Neuronal stem cell (in vitro differentiated cells): ENCODE measurements around the gene MX2.
A peak's percentile ranks its signal among the peaks of the same experiment; 100 is the strongest.
"Not testable (repeated sequence)": the region's sequence is repeated elsewhere in the genome, so short reads cannot be mapped to it uniquely, and the experiment has no call there.

Experiments used
- DNase-seq: peaks from one replicate; pipeline ENCODE4 v3.0.0-alpha.2; 2013; ENCODE audit warnings: low spot score
- H2AFZ ChIP-seq: one replicate; pipeline ENCODE4 v1.6.1; 2013; ENCODE audit warnings: mild to moderate bottlenecking, low read length, inconsistent platforms
- H2AK5ac ChIP-seq: 2 replicates; pipeline ENCODE4 v1.6.1; 2013; ENCODE audit warnings: low read depth, mild to moderate bottlenecking, inconsistent platforms, low read length, moderate library complexity, mixed read lengths
- H2BK120ac ChIP-seq: 2 replicates; pipeline ENCODE4 v1.6.1; 2013; ENCODE audit warnings: low read depth, mild to moderate bottlenecking, inconsistent platforms, low read length, moderate library complexity, mixed read lengths
- H2BK12ac ChIP-seq: one replicate; pipeline ENCODE4 v1.6.1; 2013; ENCODE audit warnings: low read length, inconsistent platforms
- H2BK15ac ChIP-seq: 2 replicates; pipeline ENCODE4 v1.6.1; 2013; ENCODE audit warnings: mild to moderate bottlenecking, low read length, inconsistent platforms, mixed read lengths
- H2BK5ac ChIP-seq: one replicate; pipeline ENCODE4 v1.6.1; 2013; ENCODE audit warnings: inconsistent platforms, mild to moderate bottlenecking, low read length, moderate library complexity
- H3K14ac ChIP-seq: one replicate; pipeline ENCODE4 v1.6.1; 2013; ENCODE audit warnings: low read length, inconsistent platforms
- H3K18ac ChIP-seq: 2 replicates; pipeline ENCODE4 v1.6.1; 2013; ENCODE audit warnings: low read length, inconsistent platforms
- H3K23ac ChIP-seq: 2 replicates; pipeline ENCODE4 v1.6.1; 2013; ENCODE audit warnings: low read depth, mild to moderate bottlenecking, mixed read lengths, low read length, inconsistent platforms; ENCODE audit not compliant: poor library complexity
- H3K27ac ChIP-seq: replicated peaks from 3 replicates; pipeline ENCODE4 v1.5.1; 2013; ENCODE audit warnings: low read length, inconsistent platforms
- H3K27me3 ChIP-seq, 3 experiments: 2 replicates each; pipeline ENCODE4 v1.6.1; 2013; ENCODE audit warnings: low read length in 3 of 3, mild to moderate bottlenecking in 2 of 3, inconsistent platforms in 1 of 3, low read depth in 1 of 3, mixed read lengths in 1 of 3, moderate library complexity in 1 of 3; ENCODE audit not compliant: control insufficient read depth in 3 of 3, insufficient read depth in 3 of 3
- H3K36me3 ChIP-seq, 2 donors: replicated peaks in 1 of 2; 2 replicates each; pipeline ENCODE4 v1.6.1; 2013; ENCODE audit warnings: low read length in 2 of 2; ENCODE audit not compliant: control insufficient read depth in 2 of 2, insufficient read depth in 2 of 2
- H3K4ac ChIP-seq: 2 replicates; pipeline ENCODE4 v1.6.1; 2013; ENCODE audit warnings: inconsistent platforms, mild to moderate bottlenecking, low read length, moderate library complexity
- H3K4me1 ChIP-seq, 2 donors: 1 replicate in 1 of 2; 2 replicates in 1 of 2; pipeline ENCODE4 v1.6.1; 2013; ENCODE audit warnings: low read length in 2 of 2, low read depth in 1 of 2; ENCODE audit not compliant: control insufficient read depth in 2 of 2, insufficient read depth in 1 of 2
- H3K4me2 ChIP-seq: one replicate; pipeline ENCODE4 v1.6.1; 2013; ENCODE audit warnings: mild to moderate bottlenecking, low read length, inconsistent platforms; ENCODE audit not compliant: insufficient read depth, poor library complexity, severe bottlenecking
- H3K4me3 ChIP-seq, 2 donors: 2 replicates each; pipeline ENCODE4 v1.5.1; 2013; ENCODE audit warnings: low read length in 2 of 2, mild to moderate bottlenecking in 2 of 2, inconsistent platforms in 1 of 2, moderate library complexity in 1 of 2
- H3K79me1 ChIP-seq: one replicate; pipeline ENCODE4 v1.6.1; 2013; ENCODE audit warnings: low read depth, mild to moderate bottlenecking, inconsistent platforms, low read length, moderate library complexity
- H3K9ac ChIP-seq: one replicate; pipeline ENCODE4 v1.6.1; 2013; ENCODE audit warnings: mild to moderate bottlenecking, low read depth, low read length, inconsistent platforms; ENCODE audit not compliant: poor library complexity
- H3K9me3 ChIP-seq, 2 donors: replicated peaks in 1 of 2; 2 replicates each; pipeline versions ENCODE3 to v1.6.1; 2013; ENCODE audit warnings: low read length in 2 of 2, mild to moderate bottlenecking in 2 of 2, inconsistent platforms in 1 of 2, low read depth in 1 of 2, mixed read lengths in 1 of 2, moderate library complexity in 1 of 2; ENCODE audit not compliant: control insufficient read depth in 2 of 2, insufficient read depth in 1 of 2
- H4K8ac ChIP-seq: one replicate; pipeline ENCODE4 v1.6.1; 2013; ENCODE audit warnings: low read depth, mild to moderate bottlenecking, inconsistent platforms, low read length, moderate library complexity
- H4K91ac ChIP-seq: one replicate; pipeline ENCODE4 v1.6.1; 2013; ENCODE audit warnings: low read length, low read depth, mild to moderate bottlenecking, inconsistent platforms; ENCODE audit not compliant: poor library complexity
- WGBS, 2 donors: extraction: QIAGEN DNeasy Blood & Tissue Kit; methylation state at CpG; one replicate each; pipeline ENCODE4 v1.1.7; 2013; ENCODE audit warnings: missing lambda C conversion rate in 2 of 2, mixed read lengths in 1 of 2; ENCODE audit not compliant: insufficient read length in 2 of 2, insufficient replicate concordance in 1 of 2; ENCODE audit errors: extremely low coverage in 2 of 2; 5-methylcytosine and 5-hydroxymethylcytosine counted together

Gene MX2

DNA sequence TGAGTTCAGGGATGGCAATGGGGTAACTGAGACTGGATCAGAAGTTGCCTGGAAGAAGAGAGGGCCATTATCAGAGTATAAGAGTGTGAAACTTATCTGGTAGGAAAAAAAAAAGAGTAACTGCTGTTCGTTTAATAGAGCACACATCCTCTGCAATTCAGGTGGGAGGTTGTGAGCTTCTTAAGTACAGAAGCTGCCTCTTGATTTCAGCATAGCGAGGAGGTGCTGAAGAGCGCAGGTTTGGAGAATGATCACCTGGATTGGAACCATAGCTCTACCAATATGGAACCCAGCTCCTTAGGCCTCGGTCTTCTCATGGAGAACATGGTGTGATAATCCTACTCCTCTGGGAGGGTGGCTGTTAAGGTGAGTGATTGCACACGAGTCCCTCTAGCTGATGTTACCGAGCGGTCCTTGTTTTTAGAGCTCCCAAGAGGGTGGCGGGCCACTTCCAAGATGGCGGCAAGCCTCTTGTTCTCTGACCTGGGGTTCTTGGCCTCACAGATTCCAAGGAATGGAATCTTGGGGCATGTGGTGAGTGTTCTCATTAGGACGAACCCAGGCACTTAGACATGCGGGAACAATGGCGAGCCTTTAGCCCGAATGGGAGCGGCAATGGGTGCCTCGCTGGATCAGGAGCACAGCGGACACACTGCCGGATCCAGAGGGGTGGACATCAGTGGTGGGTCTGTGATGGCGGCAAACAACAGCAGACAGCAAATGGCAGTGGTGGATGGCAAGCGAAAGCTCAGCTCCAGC, 60.9 kb downstream of the MX2 start:
- Histone ChIP-seq H2AFZ (no peak overlapping the region), H3K18ac (no peak overlapping the region), H3K36me3 (no peaks in the 10 kb centered on the region), H2BK12ac (no peak overlapping the region), H3K4me1 (peaks cover 0 to 7% of the 10 kb centered on the region in 2 donors), H2BK120ac (no peak overlapping the region), H2BK15ac (no peak overlapping the region), H3K9ac (no peak overlapping the region), H3K27me3 (peaks cover 2 to 21% (median 20%) of the 10 kb centered on the region in 3 experiments), H3K4me2 (no peak overlapping the region), H2AK5ac (peak overlapping the region; percentile 3), H3K23ac (no peak overlapping the region), H2BK5ac (no peak overlapping the region), H4K8ac (no peak overlapping the region), H3K4ac (no peak overlapping the region), H3K9me3 (peaks cover 0 to 2% of the 10 kb centered on the region in 2 donors), H3K27ac (no peak overlapping the region), H3K79me1 (peaks cover 1% of the 10 kb centered on the region), H4K91ac (no peak overlapping the region), H3K14ac (no peak overlapping the region), H3K4me3 (no peak overlapping the region)
- no peak for DNase-seq
- WGBS, 2 donors = no CpG with 5 or more reads among the region's 19 CpGs

DNA sequence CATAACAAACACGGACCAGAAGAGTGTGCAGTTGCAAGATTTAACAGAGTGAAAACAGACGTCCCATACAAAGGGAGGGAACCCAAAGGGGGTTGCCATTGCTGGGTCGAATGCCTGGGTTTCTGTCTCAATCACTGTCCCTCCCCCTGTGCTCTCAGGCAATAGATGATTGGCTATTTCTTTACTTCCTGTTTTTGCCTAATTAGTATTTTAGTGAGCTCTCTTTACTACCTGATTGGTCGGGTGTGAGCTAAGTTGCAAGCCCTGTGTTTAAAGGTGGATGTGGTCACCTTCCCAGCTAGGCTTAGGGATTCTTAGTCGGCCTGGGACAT, 61.4 kb downstream of the MX2 start:
- H3K9me3 ChIP-seq, H3K4me3 ChIP-seq, H2BK5ac ChIP-seq, H4K8ac ChIP-seq, H3K4ac ChIP-seq, H3K4me1 ChIP-seq, H3K27ac ChIP-seq, H2BK15ac ChIP-seq, H3K14ac ChIP-seq, H3K4me2 ChIP-seq, H2BK120ac ChIP-seq, H2AFZ ChIP-seq, H3K9ac ChIP-seq, H3K79me1 ChIP-seq, H3K18ac ChIP-seq, H2AK5ac ChIP-seq, DNase-seq, H3K36me3 ChIP-seq, H2BK12ac ChIP-seq, H4K91ac ChIP-seq, H3K23ac ChIP-seq: not testable (repeated sequence)
- peaks cover 2 to 21% (median 20%) of the 10 kb centered on the region in 3 experiments for H3K27me3 ChIP-seq
- no CpG with 5 or more reads among the region's 5 CpGs for WGBS, 2 donors

DNA sequence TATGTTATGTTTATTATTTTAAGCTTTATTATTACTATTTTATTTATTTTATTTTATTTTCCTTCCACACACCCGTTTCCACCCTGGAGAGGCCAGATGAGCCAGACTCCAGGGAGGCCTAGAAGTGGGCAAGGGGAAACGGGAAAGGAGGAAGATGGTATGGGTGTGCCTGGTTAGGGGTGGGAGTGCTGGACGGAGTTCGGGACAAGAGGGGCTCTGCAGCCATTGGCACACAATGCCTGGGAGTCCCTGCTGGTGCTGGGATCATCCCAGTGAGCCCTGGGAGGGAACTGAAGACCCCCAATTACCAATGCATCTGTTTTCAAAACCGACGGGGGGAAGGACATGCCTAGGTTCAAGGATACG, 63.7 kb downstream of the MX2 start:
- Histone ChIP-seq H3K18ac (peak overlapping the region; percentile 74), H3K27me3 (peaks cover 2 to 21% (median 20%) of the 10 kb centered on the region in 3 experiments), H3K36me3 (no peaks in the 10 kb centered on the region), H3K79me1 (peaks cover 1% of the 10 kb centered on the region), H3K27ac (no peak overlapping the region), H3K23ac (no peak overlapping the region), H2AFZ (no peak overlapping the region), H3K9me3 (peaks cover 0 to 2% of the 10 kb centered on the region in 2 donors), H3K14ac (no peak overlapping the region), H2AK5ac (no peak overlapping the region), H3K4me3 (no peak overlapping the region), H3K9ac (no peak overlapping the region), H2BK12ac (no peak overlapping the region), H2BK120ac (no peak overlapping the region), H4K91ac (no peak overlapping the region), H3K4me1 (peaks cover 0 to 6% of the 10 kb centered on the region in 2 donors), H2BK5ac (no peak overlapping the region), H3K4me2 (no peak overlapping the region), H3K4ac (no peak overlapping the region), H2BK15ac (peak overlapping the region; percentile 52), H4K8ac (no peak overlapping the region)
- DNase-seq = no peak
- WGBS, 2 donors = no CpG with 5 or more reads among the region's 7 CpGs

DNA sequence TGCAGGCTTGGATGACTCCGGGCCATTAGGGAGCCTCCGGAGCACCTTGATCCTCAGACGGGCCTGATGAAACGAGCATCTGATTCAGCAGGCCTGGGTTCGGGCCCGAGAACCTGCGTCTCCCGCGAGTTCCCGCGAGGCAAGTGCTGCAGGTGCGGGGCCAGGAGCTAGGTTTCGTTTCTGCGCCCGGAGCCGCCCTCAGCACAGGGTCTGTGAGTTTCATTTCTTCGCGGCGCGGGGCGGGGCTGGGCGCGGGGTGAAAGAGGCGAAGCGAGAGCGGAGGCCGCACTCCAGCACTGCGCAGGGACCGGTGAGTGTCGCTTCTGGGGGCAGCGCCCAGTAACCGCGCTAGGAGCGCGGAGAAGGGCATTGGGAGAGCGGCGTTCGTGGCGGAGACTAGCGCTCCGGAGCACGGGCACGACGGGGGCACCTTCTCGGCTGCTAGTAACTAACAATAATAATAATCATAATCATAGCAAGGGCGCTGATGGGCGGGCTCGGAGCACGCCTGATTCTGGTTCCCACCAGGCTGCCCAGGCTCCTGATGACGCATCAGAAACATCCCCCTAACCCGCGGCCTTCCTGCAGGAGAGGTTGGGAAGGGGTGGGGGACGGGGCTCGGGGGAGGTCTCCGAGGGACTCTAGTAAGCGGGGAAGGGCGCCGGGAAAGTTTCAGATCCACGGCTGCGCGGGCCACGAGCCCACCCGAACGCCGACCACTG, 64.3 kb downstream of the MX2 start, which contains the start of gene MX1:
Gene MX1 (plus strand): TSS at position 286 of the 722 bp plus-strand sequence. CDS start 5,832 bp downstream, outside the sequence.
- Histone ChIP-seq H3K27ac (no peak within 1 kb of the TSS), H3K4ac (no peak within 1 kb of the TSS), H2AK5ac (peak within 1 kb of the TSS; percentile 34), H3K27me3 (peaks cover 2 to 21% (median 20%) of the 10 kb centered on the region in 3 experiments), H2BK120ac (no peak within 1 kb of the TSS), H3K79me1 (peaks cover 1% of the 10 kb centered on the region), H3K4me2 (peak within 1 kb of the TSS; percentile 58), H3K9me3 (peaks cover 0 to 2% of the 10 kb centered on the region in 2 donors), H2BK15ac (peak within 1 kb of the TSS; percentile 52), H3K14ac (no peak within 1 kb of the TSS), H2AFZ (no peak within 1 kb of the TSS), H2BK12ac (no peak within 1 kb of the TSS), H3K23ac (peak within 1 kb of the TSS; percentile 77), H3K36me3 (no peaks in the 10 kb centered on the region), H3K18ac (peak within 1 kb of the TSS; percentile 74), H3K4me1 (peaks cover 0 to 5% of the 10 kb centered on the region in 2 donors), H2BK5ac (peak within 1 kb of the TSS; percentile 31), H3K4me3 (peak within 1 kb of the TSS in 1 of 2 donors; percentile 70), H3K9ac (no peak within 1 kb of the TSS), H4K91ac (no peak within 1 kb of the TSS), H4K8ac (peak within 1 kb of the TSS; percentile 9)
- WGBS, 2 donors = no CpG with 5 or more reads among the region's 65 CpGs
- DNase-seq = no peak
